Frontal cortex (tissue), 4 donors: ENCODE results near the gene USE1. TPM values are rescaled to one million over a fixed set of nuclear protein-coding genes. Genes with fewer than 3 reads are reported as not detected.

Experiments
- DNase-seq, 2 donors: peaks; one replicate each; pipeline ENCODE4 v3.0.0; 2012; ENCODE audit warnings: low spot score in 2 of 2
- FAIRE-seq: peaks from 2 replicates; lab custom pipeline; 2012; peaks lifted over from hg19 to GRCh38; lab: Jason Lieb, UNC
- total RNA-seq: library from RNA; depleted of rRNA; stranded (reverse); fragments of >200 nt; gene quantifications from one replicate; pipeline ENCODE4 v1.2.3, GENCODE V29; 2014
- donor health status: control.
- donor health status: control.
- donor health status: control.

Gene USE1
- total RNA-seq, 1 donor from 2014 or later: 15.1 TPM

DNA sequence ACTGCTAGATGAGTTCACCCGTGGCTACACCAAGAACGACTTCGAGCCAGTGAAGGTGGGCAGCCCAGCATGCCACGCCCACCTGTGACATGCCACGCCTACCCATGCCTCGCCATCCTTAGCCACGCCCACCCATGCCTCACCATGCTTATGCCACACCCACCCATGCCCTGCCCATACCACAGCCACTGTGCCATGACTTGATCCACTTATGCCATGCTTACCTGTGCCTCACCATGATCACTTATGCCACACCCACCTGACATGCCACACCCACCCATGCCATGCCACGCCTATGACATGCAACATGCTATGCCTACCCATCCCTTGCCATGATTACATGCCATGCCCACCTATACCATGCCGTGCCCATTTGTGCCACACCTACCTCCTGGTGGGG, 12.9 kb upstream of the USE1 start:
- no peak for DNase-seq
- FAIRE-seq: no peak

- DNase-seq: no peak
- no peak for FAIRE-seq
Measured at GRCh38 chr19:17202713-17203112, 12.4 kb upstream of the USE1 start.

DNA sequence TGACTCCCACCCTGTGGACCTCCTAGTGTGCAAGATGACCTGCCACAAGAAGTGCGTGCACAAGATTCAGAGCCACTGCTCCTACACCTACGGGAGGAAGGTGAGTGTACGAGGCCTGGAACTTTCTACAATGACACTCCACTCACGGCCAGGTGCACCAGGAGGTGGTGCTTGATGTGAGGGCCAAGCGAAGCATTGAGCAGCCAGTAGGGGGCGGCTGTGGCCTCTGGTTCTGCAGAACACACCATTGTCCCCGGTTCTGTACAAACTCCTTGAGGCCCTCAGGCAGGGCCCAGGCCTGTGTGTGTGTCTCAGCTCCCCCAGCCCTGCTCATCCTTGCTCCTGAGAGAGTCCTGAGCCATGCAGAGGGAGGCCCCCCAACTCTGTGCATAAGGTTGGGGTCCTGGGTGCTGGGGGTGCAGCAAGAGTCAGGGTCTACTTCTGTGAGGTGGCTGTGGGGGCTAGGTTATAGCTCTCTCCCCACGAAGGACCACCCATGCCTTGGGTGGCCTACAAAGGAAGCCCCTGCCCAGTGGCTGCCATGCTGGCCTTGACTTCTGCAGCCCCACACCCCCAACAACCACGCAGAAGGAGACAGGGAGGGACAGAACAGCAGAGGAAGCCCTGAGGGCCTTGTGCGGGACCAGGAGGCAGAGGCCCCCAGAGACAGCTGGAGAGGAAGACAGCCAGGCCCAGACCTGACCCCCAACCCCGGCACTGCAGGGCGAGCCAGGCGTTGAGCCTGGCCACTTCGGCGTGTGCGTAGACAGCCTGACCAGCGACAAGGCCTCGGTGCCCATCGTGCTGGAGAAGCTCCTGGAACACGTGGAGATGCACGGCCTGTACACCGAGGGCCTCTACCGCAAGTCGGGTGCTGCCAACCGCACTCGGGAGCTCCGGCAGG, 9.7 kb upstream of the USE1 start:
- peak in 1 of 2 donors; percentile 75 for DNase-seq
- no peak for FAIRE-seq

GRCh38 chr19:17206736-17207581, 8.2 kb upstream of the USE1 start:
- no peak for DNase-seq
- FAIRE-seq: no peak

DNA sequence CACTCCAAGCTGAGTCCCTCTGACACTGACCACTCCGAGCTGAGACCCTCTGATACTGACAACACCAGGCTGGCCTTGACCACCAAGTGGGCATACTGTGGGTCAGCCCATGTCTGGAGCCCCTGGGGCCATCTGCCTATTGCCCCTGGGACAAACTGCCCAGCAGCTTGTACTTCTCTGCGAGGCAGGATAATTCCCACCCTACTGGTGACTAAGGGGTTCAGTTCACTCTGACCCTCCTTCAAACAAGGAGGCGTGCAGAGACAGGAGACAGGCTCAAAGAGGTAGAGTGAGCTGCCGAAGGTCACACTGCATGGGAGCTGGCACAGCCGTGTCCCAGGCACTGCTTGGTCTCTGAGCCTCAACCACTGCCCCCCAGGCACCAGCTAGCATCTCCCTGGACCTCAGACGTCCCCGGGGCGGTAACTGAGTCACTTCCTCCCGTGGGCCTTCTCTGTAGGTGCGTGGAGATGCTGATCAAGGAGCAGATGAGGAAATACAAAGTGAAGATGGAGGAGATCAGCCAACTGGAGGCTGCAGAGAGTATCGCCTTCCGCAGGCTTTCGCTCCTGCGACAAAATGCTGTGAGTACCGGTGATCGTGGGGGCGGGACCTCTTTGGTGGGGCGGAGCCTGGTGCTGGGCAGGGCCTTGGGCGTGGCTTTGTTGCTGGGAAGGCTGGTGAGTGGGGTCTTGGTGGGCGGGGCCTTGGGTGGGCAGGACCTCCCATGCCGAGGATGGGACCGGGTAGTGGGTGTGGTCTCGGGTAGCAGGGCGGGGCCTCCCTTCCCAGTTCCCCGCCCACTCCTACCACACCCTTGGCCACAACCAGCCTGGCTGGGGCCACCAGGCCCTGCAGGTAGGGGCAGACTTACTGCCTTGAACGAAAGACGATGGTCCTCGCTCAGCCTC, 5.8 kb upstream of the USE1 start:
- no peak for FAIRE-seq
- DNase-seq: no peak

DNA sequence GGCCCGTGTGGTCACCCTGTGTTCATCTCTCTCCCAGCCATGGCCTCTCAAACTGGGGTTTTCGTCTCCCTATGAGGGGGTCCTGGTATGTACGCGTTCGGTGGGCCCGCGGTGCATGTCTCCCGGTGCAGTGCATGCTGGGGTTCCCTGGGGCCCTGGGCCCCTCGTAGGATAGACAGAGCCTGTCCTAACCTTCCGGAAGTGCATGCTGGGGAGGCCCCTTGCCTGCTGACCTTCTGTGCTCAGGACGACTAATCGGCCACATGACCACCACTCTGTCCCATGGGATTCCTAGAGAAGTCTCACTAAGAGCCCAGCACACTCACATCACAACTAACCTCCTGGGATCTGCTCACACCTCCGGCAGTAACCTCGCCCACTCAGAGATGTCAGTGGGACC, 4.9 kb upstream of the USE1 start:
- FAIRE-seq: no peak
- DNase-seq: no peak

DNA sequence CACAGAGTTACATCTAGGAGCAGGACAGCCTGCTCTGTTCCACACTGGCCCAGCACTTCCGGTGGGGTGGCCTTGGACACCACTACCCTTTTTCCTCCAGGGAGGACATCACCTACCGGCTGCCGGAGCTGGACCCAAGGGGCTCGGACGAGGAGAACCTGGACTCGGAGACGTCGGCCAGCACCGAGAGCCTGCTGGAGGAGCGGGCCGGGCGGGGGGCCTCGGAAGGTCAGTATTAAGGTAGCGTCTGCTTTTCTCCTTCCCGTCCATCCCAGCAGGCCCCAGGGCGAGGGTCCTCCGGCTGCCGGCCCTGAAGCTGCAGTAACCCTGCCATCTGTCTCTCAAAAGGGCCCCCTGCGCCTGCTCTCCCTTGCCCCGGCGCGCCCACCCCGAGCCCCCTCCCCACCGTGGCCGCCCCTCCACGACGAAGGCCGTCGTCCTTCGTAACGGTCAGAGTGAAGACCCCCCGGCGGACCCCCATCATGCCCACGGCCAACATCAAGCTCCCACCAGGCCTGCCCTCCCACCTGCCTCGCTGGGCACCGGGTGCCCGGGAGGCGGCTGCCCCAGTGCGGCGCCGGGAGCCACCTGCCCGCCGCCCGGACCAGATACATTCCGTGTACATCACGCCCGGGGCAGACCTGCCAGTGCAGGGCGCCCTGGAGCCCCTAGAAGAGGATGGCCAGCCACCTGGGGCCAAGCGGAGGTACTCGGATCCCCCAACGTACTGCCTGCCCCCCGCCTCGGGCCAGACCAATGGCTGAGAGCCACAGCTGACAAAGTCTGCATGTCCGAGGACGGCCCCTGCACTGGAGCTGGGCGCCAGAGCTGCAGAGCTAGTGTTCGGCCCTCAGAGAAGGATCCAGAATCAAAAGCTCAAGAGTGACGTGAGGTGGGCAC, 3.4 kb upstream of the USE1 start:
- FAIRE-seq: no peak
- DNase-seq: no peak

DNA sequence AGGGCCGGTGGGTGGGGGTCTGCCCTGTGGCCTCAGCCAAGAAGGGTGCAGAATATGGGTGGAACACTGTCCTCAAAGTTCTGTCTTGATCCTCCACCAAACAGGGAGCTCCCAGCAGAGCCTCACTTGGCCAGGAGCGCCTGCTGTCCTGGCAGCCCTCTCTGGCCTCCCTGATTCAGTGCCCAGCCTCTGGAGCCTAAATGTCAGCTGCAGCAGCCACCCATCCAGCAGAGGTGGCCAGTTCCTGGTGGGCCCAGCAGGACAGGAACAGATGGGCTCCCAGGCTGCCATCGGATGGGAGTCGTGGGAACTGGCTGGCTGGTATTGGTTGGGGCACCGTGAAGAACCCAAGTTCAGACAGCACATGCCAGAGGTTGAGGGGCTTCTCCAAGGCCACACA, 1.8 kb upstream of the USE1 start:
- FAIRE-seq (no peak), DNase-seq (no peak)

DNA sequence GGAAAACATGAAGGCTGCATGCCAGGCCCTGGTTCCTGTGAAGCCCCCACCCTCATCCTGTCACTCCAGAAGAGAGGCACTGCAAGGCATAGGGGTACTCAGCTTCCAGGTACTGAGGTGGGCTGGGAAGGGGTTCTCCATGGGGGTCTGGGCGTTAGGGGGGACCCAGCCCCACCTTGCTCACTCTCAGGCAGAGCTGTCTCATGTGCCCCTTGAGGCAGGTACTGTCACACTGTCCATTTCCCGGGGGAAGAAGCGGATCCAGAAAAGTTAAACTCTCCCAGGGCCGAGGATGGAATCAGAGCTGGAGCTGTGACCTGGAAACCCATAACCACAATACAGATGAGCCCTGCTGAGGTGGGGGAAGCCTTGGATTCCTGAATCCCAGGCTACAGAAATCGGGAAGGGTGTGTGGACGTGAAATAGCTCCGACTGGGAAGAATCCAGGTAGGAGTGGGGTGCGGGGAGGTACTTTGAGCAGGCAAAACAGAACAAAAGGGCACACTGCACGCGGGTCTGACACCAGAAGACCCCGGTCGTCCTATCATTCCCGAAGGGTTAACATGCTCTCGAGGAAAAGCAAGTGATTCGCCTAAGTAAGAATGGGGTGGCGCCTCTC, 540 bp upstream of the USE1 start:
- DNase-seq (no peak), FAIRE-seq (no peak)

DNA sequence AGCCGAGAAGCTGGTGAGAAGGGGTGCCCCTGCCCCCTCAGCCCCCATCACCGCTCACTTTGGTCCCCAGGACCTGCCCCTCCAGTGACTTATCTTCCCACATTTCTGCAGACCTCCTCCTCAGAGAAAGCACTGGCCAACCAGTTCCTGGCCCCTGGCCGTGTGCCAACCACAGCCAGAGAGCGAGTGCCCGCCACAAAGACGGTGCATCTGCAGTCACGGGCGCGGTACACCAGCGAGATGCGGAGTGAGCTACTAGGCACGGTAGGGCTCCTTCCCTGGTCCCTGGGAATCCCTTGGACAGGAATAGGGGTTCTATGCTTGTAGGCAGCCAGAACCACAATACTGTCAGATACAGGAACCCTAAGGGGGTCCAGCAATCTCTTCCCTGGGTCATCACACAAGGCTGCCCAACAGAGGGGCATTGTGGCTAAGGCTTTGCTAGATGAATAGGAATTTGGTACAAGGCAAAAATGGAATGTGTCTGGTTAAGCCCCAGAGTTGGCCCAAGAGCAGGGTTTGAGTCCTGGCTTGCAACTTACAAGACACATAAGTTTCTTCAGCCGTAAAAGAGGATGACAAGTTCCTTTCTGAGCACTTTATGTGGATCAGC, 1.0 kb downstream of the USE1 start:
- no peak for FAIRE-seq
- DNase-seq: no peak

GRCh38 chr19:17219286-17219685, 4.1 kb downstream of the USE1 start:
- DNase-seq (no peak), FAIRE-seq (no peak)

GRCh38 chr19:17220207-17220758, 5.1 kb downstream of the USE1 start:
- FAIRE-seq (no peak), DNase-seq (no peak)

DNA sequence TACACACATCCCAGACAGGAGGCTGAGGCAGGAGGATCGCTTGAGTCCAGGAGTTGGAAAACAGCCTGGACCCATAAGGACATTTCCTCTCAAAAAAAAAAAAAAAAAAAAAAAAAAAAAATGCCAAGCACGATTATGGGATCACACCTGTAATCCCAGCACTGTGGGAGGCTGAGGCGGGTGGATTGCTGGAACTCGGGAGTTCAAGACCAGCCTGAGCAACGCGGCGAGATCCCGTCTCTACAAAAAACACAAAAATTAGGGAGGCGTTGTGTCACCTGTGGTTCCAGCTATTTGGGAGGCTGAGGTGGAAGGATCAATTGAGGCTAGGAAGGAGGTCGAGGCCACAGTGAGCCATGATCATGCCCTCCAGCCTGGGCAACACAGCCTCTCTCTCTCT, 9.9 kb downstream of the USE1 start:
- FAIRE-seq: no peak
- no peak for DNase-seq

DNA sequence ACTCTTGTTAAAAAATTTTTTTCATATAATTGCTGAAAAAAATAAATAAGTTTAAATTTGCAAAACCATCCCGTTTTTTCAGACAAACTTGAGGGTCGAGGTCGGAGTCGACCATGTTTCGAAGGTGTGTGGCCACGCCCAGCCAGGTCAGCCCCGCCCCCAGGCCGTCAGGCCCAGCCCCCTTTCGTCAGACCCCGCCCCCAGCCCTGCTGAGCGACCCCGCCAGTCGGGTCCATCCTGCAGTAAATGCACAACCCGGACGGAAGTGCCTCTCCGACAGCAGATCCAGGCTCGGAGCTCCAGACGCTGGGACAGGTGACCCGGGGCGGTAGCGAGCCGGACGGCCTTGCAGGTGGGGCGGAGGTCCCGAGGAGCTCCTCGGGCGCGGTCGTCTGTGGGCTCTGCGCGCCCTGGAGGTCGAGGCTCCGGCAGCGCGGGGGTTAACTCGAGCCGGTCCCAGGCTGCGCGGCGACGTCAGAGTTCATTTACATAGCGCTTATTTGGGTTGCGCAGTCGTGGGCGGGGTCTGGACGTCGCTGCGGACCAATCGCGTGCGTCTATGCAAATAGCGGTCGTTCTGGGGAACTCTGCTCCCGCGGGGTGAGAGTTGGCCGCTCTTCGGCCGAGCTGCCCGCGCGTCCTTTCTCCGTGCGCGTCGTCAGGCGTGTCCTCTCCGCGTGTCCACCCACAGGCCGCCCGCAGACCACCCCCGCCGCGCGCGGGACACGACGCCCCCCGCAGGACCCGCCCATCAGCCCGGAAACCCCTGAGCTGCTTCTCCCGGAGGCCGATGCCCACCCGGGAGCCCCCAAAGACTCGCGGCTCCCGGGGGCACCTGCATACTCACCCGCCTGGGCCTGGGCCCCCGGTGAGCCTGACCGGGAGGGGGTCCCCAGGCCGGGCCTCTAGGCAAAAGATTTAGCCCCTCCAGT, 11.1 kb downstream of the USE1 start, which contains the start of gene OCEL1:
TSS of gene OCEL1 (plus strand) at position 225 of the 932 bp plus-strand sequence. CDS start at position 247, 22 bp downstream.
- FAIRE-seq (peak; percentile 58), DNase-seq (peak; percentile 95 to 96)

- DNase-seq (no peak), FAIRE-seq (no peak)
Measured at GRCh38 chr19:17227798-17228367, 12.7 kb downstream of the USE1 start.

- DNase-seq: no peak
- no peak for FAIRE-seq
Measured at GRCh38 chr19:17229890-17230289, 14.7 kb downstream of the USE1 start.
